Stimulated activated CD4-positive, alpha-beta T cell treated with anti-CD3 and anti-CD28 coated beads, TNF-alpha, amount 100 ng/mL, for 4 hours (primary cell): Measurements from ENCODE around the gene CHSY1.
A peak's percentile ranks its signal among the peaks of the same experiment; 100 is the strongest.

Experiments
- DNase-seq, 3 experiments: peaks; one replicate each; pipeline ENCODE4 v3.0.0-alpha.2; 2020; ENCODE audit warnings: low read depth in 3 of 3

CHSY1 gene

DNA sequence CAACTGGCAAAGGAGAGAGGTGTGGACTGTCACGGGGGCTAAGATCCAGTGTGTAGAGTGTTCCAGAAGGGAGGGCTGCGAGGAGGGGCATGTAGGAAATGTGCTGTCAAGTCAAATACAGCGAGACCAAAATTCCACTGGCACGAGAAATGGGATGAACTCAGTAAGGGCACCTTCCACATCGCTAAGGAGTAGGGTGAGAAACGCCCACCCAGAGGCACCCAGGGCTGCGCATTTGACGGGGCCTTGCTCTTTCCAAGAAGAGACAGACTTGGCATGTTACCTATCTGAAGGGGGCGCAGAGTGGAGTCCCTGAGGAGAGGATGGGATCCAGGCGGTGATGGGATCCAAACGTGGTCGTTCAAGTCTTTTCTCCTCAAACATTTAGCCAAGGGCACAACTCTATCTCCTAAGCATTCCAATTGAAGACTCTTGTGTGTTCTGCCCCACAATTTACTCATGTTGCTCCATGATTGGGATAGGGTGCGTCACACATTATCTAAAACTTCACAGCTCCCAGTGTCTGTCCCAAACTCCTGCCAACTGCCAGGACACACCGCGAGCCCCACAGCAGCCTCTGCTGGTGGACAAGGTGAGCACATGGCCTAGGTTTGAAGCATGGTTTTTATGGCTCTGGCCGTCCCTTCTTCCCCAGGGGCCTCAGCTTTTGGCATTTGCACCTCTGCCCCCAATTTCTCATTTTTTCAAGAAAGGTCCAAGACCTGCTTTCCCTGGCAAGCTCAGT lies 17.8 kb upstream of the CHSY1 start:
- DNase-seq = no peak

DNA sequence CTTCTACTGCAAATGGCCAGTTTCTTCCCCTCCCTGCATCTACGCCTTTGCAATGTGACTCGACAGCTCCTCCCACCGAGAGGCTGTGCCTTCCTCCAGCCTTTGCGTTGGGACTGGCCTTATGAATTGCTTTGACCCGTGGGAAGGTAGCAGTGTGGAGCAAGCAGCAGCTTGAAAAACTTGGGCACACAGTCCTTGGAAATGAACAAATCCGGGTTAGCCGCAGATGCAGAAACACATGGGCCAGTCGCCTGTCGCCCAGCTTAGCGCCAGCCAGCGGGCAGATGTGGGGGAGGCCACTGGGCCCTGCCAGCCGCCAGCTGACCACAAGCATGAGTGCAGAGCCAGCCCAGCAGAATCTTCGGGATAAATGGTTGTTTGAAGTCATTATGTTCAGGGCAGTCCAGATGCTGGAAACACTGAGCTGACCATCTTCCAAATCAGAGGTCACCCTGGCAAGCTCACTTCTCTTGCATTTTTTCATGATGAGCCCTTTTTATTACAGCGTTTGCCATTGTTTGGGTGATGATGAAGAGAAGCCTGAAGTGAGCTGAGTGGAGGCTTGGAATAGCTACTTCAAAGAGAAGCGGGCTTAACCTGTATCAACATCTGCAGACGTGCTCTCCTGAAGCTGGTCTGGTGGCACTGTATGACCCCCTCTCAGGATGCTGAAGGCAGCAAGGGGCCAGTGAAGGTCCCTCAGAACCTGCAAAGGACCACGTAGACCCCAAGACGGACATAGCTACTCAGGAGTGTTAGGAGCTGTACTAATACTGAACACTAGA lies 15.7 kb upstream of the CHSY1 start:
- no peak for DNase-seq

DNA sequence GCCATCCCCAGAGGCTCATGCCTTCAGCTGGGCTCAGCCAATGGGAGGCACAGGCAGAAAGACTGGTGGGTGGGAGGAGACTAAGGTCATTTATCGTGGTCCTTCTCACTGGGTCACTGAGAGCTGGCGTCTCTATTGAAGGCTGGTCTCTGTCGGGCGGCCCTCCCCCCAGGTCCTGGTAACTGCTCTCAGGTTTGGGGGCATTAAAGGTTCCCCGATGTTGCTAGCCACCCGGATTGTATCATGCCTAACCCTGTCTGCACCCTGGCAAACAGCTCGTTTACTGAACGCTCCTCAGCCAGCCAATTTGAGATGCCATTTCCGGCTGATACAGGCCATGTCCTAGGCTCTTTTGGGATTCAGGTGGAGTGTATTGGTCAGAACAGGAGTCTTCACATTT lies 14.9 kb upstream of the CHSY1 start:
- no peak for DNase-seq

DNA sequence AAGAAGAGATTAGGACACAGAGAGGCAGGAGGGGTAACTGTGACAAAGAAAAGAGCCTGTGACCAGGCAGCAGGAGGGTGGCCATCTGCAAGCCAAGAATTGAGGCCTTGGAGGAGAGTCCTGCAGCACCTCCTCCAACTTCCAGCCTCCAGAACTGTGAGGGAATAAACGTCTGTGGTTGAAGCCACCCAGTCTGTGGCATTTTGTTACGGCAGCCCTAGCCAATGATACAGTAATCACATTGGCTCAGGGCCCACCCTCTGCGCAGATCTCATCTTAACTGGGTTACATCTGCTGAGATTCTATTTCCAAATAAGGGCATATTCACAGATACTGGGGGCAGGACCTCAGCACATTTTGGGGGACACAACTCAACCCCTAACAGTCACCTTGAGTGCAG lies 14.2 kb upstream of the CHSY1 start:
- no peak for DNase-seq

DNA sequence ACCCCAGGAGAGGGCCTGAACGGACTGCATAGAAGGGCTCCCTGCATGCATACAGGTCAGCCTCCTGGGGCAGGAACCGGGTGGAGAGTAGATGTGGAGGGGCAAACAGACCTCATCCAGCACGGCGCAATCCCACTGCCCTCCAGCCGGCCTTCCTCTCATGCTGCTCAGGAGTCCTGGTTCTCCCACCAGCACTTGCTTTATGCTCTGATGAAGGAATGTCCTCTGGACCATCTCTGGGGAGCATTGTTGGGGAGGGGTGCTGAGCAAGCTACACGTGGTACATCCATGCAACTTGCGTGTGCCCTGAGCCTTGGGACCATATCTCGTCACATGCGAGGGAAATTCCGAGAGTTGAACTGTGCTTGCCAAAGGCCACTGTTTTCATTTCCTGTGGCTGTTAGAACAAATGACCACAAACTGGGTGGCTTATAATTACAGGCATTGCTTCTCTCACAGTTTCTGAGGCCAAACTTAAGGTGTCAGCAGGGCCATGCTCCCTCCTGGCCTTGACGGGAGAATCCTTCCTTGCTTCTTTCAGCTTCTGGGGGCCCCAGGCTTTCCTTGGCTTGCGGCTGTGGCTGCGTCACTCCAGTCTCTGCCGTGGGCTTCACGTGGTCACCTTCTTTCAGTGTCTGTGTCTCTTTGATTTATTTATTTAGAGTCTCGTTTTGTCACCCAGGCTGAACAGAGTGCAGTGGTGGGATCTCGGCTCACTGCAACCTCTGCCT lies 13.2 kb upstream of the CHSY1 start:
- no peak for DNase-seq

DNA sequence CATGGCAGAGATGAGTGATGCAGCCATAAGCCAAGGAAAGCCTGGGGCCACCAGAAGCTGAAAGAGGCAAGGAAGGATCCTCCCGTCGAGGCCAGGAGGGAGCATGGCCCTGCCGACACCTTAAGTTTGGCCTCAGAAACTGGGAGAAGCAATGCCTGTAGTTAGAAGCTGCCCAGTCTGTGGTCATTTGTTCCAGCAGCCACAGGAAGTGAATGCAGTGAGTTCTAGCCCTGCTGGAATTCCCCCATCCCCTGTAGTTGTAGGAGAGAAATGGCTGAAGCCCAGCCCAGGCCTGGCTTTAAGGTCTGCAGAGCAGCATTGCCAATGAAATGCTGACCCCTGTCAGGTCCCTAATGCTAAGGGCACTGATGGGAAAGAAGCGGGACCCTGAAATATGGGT lies 12.2 kb upstream of the CHSY1 start:
- no peak for DNase-seq

DNA sequence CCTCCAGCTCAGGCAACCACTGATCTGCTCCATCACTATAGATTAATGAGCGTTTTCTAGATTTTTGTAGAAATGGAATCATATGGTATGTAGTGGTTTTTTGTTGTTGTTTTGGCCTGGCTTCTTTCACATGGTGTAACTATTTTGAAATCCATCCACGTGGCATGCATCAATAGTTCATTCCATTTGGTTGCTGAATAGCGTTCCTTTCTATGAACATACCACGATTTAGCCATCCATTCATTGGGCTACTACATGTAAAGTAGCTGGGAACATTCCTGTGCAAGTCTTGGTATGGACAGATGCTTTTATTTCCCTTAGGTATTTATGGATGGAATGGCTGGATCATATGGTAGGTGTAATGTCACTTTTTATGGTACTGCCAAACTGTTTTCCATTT lies 10.7 kb upstream of the CHSY1 start:
- no peak for DNase-seq

DNA sequence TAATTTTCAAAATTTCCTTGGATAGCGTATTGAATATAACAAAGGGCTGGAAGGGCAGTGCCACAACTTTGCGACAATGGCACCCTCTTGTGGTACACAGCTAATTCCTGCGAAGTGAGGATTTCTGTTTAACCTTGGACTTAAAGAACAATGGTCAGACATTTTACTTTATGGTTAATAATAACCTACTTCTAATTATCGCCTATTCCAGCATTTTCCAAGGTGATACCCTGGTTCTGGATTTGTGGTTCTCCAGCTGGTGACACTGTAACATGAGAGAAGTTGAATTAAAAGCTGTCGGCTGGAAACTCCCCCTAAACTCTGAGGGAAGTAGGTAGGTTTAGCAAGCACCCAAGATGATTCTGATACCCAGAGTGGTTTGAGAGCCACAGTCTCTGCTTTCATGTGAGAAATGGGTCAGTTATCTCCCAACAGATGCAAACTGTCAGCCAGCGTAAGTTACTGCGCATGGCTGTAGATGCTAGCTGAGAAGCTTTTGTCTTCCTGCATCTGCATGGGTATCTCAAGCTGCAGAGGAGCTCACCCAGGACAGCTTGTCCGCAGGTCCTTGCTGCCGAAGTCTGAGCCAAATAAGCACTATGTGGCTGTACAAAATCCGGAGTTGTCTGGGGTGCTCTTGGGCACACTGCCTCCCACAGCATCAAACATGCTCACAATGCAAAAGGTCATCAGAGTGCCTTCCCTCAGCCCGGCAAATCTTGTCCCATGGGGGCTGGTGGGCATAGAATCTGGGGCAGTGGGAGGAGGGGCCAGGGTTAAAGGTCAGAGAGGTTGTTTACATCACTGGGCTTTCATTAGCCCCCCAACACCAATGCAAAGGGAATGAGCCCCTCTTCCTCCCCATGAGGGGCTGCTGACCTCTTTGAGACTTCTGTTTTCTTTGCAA lies 6.6 kb upstream of the CHSY1 start:
- DNase-seq = peak in 1 of 3 experiments; percentile 37

DNA sequence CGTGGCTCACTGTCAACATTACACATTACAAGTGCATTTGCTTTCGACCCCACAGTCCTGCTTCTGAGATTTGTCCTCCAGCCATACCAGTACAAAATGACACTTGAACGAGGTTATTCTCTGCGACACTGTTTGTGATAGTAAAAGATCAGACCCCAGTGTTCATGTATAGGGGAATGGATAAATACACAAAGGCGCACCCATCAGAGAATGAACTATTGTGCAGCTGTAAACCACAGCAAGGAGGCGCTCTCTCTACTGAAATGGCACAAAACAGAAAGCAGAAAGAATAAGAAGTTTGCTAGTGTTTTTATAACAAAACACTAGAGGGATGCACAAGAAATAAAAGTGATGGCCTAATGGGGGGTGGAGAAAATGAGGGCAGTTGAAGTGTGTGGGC lies 4.9 kb upstream of the CHSY1 start:
- no peak for DNase-seq

DNA sequence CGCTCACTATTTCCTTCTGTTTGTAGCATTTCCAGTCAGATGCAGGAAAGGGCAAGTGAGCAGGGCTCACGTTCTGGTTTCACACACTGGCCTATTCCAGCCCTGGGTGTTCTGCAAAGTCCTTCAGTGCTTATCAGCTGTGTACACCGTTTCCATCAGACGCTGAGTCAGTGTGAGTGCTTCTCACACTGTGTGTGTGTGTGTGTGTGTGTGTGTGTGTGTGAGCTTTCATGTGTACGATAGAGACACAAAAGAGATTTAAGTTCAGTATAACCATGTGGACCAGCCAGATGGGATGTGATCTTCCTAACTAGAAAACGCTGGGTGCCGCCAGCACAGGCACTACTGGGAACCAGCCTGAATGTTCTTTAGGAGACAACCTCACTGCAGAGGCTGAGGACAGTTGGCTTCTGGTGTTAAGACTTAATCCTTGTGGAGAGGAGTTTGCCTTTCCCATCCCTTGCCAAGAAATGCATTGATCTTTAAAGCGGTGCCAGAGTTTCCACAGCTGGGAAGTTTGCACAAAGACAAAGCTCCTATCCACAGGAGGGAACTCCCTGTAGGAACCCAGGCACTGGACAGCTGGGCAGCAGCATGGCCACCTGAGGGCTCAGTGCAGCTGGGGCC lies 3.9 kb upstream of the CHSY1 start:
- no peak for DNase-seq

DNA sequence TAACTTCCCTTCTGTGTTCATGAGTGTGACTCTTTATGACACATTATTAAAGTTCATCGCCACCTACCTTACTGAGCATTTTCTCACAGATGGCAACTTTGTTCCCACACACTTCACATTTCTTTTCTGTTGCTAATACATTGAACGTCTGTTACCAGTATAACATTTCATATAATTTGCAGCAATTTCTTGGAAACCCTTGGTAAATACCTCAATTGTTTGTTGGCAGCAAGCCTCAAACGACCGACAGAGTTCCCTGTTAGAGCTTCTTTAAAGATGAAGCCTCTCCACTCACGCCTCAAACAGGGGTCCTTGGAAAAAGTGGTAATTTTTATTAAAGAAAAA lies 3.2 kb upstream of the CHSY1 start:
- no peak for DNase-seq

DNA sequence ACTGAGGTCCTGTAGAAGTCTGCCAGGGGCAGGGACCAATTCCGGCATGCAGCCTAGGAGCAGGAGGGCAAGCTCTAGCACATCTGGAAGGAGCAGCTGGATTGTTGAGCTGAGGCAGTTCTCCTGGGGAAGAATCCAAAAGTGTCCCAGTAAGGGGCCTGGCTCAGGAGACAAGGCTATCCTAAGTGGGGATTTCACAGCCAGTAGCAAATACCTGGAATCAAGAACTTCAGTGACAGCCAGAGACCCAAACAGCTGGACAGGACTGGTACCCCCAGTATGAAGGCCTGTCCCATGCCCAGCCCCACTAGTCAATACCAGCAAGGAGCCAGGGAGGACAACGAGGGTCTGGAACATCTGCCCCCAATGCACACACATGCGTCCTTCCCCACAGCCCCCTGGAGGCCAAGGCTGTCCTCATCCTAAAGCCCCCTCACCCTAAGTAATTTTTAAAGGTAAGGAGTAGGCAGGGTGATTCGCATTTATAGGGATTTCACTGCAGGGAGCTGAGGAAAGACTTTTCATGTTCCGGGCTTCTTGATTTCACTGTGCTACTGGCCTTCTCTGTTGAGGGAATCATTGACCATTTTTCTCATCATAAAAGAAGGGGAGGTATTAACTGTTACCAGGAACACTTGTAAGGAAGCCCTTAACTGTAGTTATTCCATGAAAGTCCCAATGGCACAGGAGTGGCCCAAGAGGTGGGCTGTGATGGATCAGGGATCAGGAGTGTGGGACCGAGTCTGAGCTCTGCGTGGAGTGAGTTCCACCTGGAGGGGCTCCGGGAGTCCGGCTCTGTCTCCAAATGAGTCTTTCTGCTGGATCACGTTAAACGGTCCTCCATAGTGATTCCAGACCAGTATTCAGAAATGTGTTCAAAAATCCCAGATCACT lies 2.6 kb upstream of the CHSY1 start:
- no peak for DNase-seq

DNA sequence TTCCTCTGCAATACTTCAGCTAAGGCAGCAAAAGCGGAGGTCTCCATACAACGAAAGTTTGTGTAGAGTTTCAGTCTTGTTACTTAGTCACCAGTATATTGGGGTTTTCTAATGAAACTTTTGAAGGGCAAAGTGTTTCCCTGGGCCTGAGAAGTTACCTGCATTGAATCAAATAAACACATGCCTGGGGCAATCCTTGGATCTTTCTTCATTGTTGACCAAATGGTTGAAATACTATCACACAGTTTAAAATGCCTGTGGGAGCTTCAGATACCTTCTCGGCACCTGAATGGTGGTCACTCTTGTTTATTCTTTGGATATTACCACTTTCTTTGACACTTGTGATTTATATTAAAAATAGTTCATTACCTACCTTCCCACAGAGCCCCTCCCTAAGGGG lies 988 bp upstream of the CHSY1 start:
- no peak for DNase-seq

DNA sequence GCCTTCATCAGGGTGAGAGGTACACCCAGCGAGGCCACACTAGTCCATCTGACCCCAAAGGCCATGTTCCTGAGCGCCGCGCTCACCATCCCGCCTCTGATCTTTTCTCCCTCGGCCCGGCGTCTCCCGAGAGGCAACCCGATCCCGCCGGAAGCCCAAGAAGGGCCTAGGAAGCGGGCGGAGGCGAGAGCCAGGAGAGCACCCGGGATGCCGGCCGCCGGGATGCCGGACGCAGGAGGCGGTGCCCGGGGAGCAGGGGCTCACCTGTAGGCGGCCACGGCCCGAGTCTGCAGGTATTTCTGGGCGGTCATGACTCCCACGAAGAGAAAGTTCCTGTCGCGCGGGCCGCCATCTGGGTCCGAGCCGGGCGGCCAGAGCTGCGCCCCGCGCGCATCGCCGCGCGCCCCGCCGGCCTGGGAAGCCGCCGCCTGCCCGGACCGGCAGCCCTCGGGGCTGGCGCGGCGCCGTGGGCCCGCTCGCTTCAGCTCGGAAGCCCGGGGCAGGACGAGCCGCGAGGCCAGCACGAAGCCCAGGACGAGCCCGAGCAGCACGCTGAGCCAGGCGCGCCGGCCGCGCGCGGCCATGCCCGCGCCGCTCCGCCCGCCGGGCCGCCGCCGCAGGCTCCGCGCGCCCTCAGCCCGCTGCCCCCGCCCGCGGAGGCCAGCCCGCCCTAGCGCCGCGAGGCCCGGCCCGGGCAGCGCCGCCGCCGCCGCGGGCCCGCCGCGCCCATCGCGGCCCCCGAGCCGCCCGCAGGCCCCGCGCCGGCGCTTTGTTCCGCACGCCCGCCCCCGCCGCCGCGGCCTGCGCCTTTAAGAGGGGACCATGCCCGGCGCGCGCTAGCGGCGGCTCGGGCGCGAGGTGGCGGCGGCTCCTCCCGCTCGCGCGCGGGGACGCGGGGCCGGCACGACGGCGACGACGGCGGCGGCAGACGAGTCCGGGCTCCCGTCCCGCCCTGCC lies 697 bp downstream of the CHSY1 start:
- no peak for DNase-seq

DNA sequence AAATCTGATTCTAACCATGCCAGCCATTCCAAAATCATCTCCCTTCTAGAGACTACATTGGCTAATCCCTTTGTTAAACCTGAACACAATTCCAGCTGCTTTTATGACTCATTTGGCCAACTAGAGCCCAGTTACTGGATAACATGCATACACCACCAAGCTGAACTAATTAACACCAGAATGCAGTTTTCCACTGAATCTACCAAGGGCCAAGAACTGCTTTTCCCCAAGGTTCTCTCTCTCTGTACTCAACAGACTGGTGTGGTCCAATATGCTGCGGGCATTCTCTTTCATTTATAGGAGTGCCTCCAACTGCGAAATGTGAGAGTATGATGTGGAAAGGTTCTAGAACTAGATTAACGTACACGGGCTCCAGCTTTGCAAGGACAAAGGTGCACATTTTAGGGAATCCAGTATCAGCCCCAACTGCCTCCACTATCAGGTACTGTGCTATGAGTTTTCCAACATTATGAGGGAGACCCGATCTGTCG lies 1.5 kb downstream of the CHSY1 start:
- no peak for DNase-seq

DNA sequence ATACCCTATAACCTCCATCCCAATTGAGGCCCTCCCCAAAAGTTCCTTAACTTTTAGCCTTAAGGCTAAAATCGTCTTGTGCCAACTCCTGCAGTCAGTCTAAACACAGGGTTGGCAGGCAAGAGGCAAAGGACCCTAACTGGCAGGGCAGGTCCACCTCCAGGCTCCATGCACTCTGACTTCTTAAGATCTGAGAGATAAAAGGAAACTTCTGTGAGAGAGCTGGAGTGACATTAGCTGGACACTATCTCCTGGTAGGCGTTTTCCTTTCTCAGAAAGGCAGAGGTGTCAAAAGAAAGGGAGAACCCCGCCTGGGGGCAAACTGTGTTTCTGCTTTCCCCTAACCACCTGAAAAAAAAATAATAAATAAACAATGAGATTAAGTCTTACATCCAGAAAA lies 3.6 kb downstream of the CHSY1 start:
- no peak for DNase-seq

DNA sequence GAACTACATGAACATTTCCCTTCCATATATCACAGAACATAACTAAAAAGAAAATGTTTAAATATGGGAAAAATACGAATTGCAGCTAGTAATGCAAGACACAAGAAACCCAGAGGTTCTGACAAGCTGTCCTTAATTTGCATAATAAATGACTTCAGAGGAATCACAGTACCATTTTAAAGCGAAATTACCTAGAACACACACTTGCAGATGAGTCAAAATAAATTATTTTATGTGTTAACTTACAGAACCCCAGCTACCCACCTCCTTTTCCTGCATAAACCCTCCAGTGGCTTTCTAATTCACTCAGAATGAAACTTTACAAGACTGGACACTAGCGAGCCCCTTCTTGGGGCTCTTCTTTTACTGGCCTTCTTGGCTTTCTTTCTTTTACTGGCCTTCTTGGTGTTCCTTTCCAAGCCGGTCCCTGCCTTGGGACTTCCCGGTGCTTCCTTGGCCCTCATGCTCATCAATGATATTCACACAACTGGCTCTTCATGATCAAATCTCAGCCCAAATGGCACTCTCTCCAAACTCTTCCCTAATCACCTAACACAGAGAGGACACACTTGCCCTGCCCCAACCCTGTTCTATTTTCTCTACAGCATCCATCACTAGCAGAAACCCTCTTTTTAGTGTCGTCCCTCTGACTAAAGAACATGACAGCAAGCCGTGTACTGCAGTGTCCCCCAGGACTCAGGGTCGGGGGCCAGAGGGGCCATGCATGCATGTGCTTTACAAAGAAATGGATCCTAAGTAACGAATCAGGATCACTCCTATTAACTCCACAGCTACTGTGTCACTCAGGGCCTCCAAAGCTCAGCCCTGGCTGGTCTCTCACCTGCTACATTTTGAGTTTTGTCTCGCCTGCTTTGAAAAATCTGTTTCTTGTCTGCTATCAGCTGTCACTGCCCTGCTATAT lies 4.8 kb downstream of the CHSY1 start:
- DNase-seq = no peak

DNA sequence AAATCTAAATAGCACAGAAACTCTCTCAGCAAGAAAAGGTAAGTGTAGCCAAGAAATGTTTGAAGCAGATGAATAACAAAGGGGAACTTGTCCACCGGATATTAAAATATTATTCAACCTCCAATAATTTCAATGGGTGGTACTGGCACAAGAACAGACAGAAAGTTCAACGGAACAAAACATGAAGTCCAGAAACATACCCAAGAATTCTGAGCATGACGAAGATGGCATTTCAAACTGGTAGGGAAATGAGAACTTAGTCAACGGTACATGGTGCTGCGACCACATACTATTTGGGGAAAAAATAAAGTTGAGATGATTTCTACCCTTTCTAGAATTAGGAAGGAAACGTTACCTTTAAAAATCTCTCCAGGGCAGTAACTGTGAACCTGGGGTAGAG lies 5.5 kb downstream of the CHSY1 start:
- DNase-seq = no peak
